ENCODE results near the gene CAMTA1.
A peak's percentile ranks its signal among the peaks of the same experiment; 100 is the strongest.

CAMTA1 gene

GRCh38 chr1:6955357-6956094 is 170.3 kb downstream of the CAMTA1 start:
- Histone ChIP-seq H3K4me3 (ENCODE audit: low read length) (no peak overlapping the region), H3K27ac (ENCODE audit: low read depth, low read length) (no peak overlapping the region), H3K27me3 (ENCODE audit: insufficient read depth, low read length) (no peaks in the 10 kb centered on the region), H3K4me1 (ENCODE audit: insufficient read depth, low read length) (peaks cover 12% of the 10 kb centered on the region), H3K9ac (ENCODE audit: low read depth, low read length) (no peak overlapping the region), H3K9me3 (ENCODE audit: insufficient read depth, low read depth, low read length) (no peaks in the 10 kb centered on the region), H3K36me3 (ENCODE audit: insufficient read depth, low read length) (no peaks in the 10 kb centered on the region)
- 86% methylated on average over 16 of the region's 16 CpGs for WGBS

GRCh38 chr1:6956488-6957159 is 171.4 kb downstream of the CAMTA1 start:
- Histone ChIP-seq H3K4me1 (ENCODE audit: insufficient read depth, low read length) (peaks cover 18% of the 10 kb centered on the region), H3K27ac (ENCODE audit: low read depth, low read length) (no peak overlapping the region; the same call in 1 of the 2 replicates), H3K9ac (ENCODE audit: low read depth, low read length) (no peak overlapping the region), H3K9me3 (ENCODE audit: insufficient read depth, low read depth, low read length) (no peaks in the 10 kb centered on the region), H3K4me3 (ENCODE audit: low read length) (no peak overlapping the region), H3K27me3 (ENCODE audit: insufficient read depth, low read length) (no peaks in the 10 kb centered on the region), H3K36me3 (ENCODE audit: insufficient read depth, low read length) (no peaks in the 10 kb centered on the region)
- 32% methylated on average over 11 of the region's 11 CpGs for WGBS

GRCh38 chr1:6957341-6957740 is 172.1 kb downstream of the CAMTA1 start:
- Histone ChIP-seq H3K9ac (ENCODE audit: low read depth, low read length) (no peak overlapping the region), H3K27me3 (ENCODE audit: insufficient read depth, low read length) (no peaks in the 10 kb centered on the region), H3K36me3 (ENCODE audit: insufficient read depth, low read length) (no peaks in the 10 kb centered on the region), H3K9me3 (ENCODE audit: insufficient read depth, low read depth, low read length) (no peaks in the 10 kb centered on the region), H3K4me1 (ENCODE audit: insufficient read depth, low read length) (peaks cover 18% of the 10 kb centered on the region), H3K4me3 (ENCODE audit: low read length) (no peak overlapping the region), H3K27ac (ENCODE audit: low read depth, low read length) (no peak overlapping the region)
- WGBS: 89% methylated on average over 5 of the region's 5 CpGs

GRCh38 chr1:6958407-6959030 is 173.3 kb downstream of the CAMTA1 start:
- Histone ChIP-seq H3K9me3 (ENCODE audit: insufficient read depth, low read depth, low read length) (no peaks in the 10 kb centered on the region), H3K27me3 (ENCODE audit: insufficient read depth, low read length) (no peaks in the 10 kb centered on the region), H3K4me3 (ENCODE audit: low read length) (no peak overlapping the region), H3K9ac (ENCODE audit: low read depth, low read length) (no peak overlapping the region), H3K36me3 (ENCODE audit: insufficient read depth, low read length) (no peaks in the 10 kb centered on the region), H3K4me1 (ENCODE audit: insufficient read depth, low read length) (peaks cover 18% of the 10 kb centered on the region), H3K27ac (ENCODE audit: low read depth, low read length) (no peak overlapping the region)
- 95% methylated on average over 15 of the region's 15 CpGs for WGBS

GRCh38 chr1:6959491-6959890 is 174.2 kb downstream of the CAMTA1 start:
- Histone ChIP-seq H3K9ac (ENCODE audit: low read depth, low read length) (no peak overlapping the region), H3K4me1 (ENCODE audit: insufficient read depth, low read length) (peaks cover 18% of the 10 kb centered on the region), H3K27ac (ENCODE audit: low read depth, low read length) (no peak overlapping the region)

GRCh38 chr1:6960291-6960811 is 175.1 kb downstream of the CAMTA1 start:
- Histone ChIP-seq H3K4me1 (ENCODE audit: insufficient read depth, low read length) (peaks cover 18% of the 10 kb centered on the region), H3K27me3 (ENCODE audit: insufficient read depth, low read length) (no peaks in the 10 kb centered on the region), H3K27ac (ENCODE audit: low read depth, low read length) (no peak overlapping the region), H3K4me3 (ENCODE audit: low read length) (no peak overlapping the region), H3K36me3 (ENCODE audit: insufficient read depth, low read length) (no peaks in the 10 kb centered on the region), H3K9me3 (ENCODE audit: insufficient read depth, low read depth, low read length) (no peaks in the 10 kb centered on the region), H3K9ac (ENCODE audit: low read depth, low read length) (no peak overlapping the region)
- WGBS: 90% methylated on average over 12 of the region's 12 CpGs

More at GRCh38 chr1:6959491-6959890, 174.2 kb downstream of the CAMTA1 start:
- Histone ChIP-seq H3K4me3 (ENCODE audit: low read length) (no peak overlapping the region), H3K9me3 (ENCODE audit: insufficient read depth, low read depth, low read length) (no peaks in the 10 kb centered on the region), H3K36me3 (ENCODE audit: insufficient read depth, low read length) (no peaks in the 10 kb centered on the region), H3K27me3 (ENCODE audit: insufficient read depth, low read length) (no peaks in the 10 kb centered on the region)
- WGBS: 94% methylated on average over 8 of the region's 8 CpGs

GRCh38 chr1:6960860-6961259 is 175.6 kb downstream of the CAMTA1 start:
- no peaks in the 10 kb centered on the region for H3K36me3 ChIP-seq (ENCODE audit: insufficient read depth, low read length)
- peaks cover 18% of the 10 kb centered on the region for H3K4me1 ChIP-seq (ENCODE audit: insufficient read depth, low read length)
- H3K9me3 ChIP-seq (ENCODE audit: insufficient read depth, low read depth, low read length): no peaks in the 10 kb centered on the region
- H3K4me3 ChIP-seq (ENCODE audit: low read length): no peak overlapping the region
- no peak overlapping the region for H3K9ac ChIP-seq (ENCODE audit: low read depth, low read length)
- H3K27ac ChIP-seq (ENCODE audit: low read depth, low read length): no peak overlapping the region
- no peaks in the 10 kb centered on the region for H3K27me3 ChIP-seq (ENCODE audit: insufficient read depth, low read length)
- 92% methylated on average over 3 of the region's 3 CpGs for WGBS

GRCh38 chr1:6961289-6961688 is 176.0 kb downstream of the CAMTA1 start:
- Histone ChIP-seq H3K27ac (ENCODE audit: low read depth, low read length) (no peak overlapping the region), H3K9me3 (ENCODE audit: insufficient read depth, low read depth, low read length) (no peaks in the 10 kb centered on the region), H3K36me3 (ENCODE audit: insufficient read depth, low read length) (no peaks in the 10 kb centered on the region), H3K4me3 (ENCODE audit: low read length) (peak overlapping the region; percentile 74), H3K9ac (ENCODE audit: low read depth, low read length) (no peak overlapping the region), H3K27me3 (ENCODE audit: insufficient read depth, low read length) (no peaks in the 10 kb centered on the region), H3K4me1 (ENCODE audit: insufficient read depth, low read length) (peaks cover 14% of the 10 kb centered on the region)
- 78% methylated on average over 13 of the region's 13 CpGs for WGBS

GRCh38 chr1:6961905-6962477 is 176.7 kb downstream of the CAMTA1 start:
- Histone ChIP-seq H3K9me3 (ENCODE audit: insufficient read depth, low read depth, low read length) (no peaks in the 10 kb centered on the region), H3K27ac (ENCODE audit: low read depth, low read length) (no peak overlapping the region), H3K4me1 (ENCODE audit: insufficient read depth, low read length) (peaks cover 12% of the 10 kb centered on the region; the same call in 1 of the 2 replicates), H3K4me3 (ENCODE audit: low read length) (peak overlapping the region; percentile 74), H3K9ac (ENCODE audit: low read depth, low read length) (no peak overlapping the region), H3K36me3 (ENCODE audit: insufficient read depth, low read length) (no peaks in the 10 kb centered on the region), H3K27me3 (ENCODE audit: insufficient read depth, low read length) (no peaks in the 10 kb centered on the region)
- 1% methylated on average over 27 of the region's 31 CpGs for WGBS

- Histone ChIP-seq H3K4me1 (ENCODE audit: insufficient read depth, low read length) (peaks cover 10% of the 10 kb centered on the region; the same call in 1 of the 2 replicates), H3K36me3 (ENCODE audit: insufficient read depth, low read length) (no peaks in the 10 kb centered on the region), H3K4me3 (ENCODE audit: low read length) (no peak overlapping the region), H3K9ac (ENCODE audit: low read depth, low read length) (no peak overlapping the region), H3K27me3 (ENCODE audit: insufficient read depth, low read length) (no peaks in the 10 kb centered on the region), H3K27ac (ENCODE audit: low read depth, low read length) (no peak overlapping the region), H3K9me3 (ENCODE audit: insufficient read depth, low read depth, low read length) (no peaks in the 10 kb centered on the region)
- WGBS: under 1% methylated on average over 14 of the region's 14 CpGs
Measured at GRCh38 chr1:6962478-6962995, 177.3 kb downstream of the CAMTA1 start.
